ENCODE measurements around the gene C1QBP. TPM values are rescaled to one million over a fixed set of nuclear protein-coding genes. Genes with fewer than 3 reads are reported as not detected.

The C1QBP gene
- polyA plus RNA-seq, 1 experiment: 175 TPM

- ChIA-PET POLR2A (interaction anchor here (1.3 kb wide), 1 partner anchor 20 kb away, joined by 10 read pairs; the partner anchor contains the start of gene C1QBP), CTCF (interaction anchor here (0.7 to 1.3 kb wide), 2 partner anchors 19 to 1854 kb away, joined by 3 to 12 read pairs; partner anchors contain the start of gene C1QBP)
- TF ChIP-seq CTCF (IDR thresholded peaks at IDR 0.05; ENCODE audit: low read depth, low read length): no peak
- Histone ChIP-seq H3K27ac (ENCODE audit: low read depth, low read length) (peak within 1 kb of the TSS; percentile 88), H3K27me3 (ENCODE audit: control insufficient read depth, insufficient read depth, low read length) (no peaks in the 10 kb centered on the region), H3K4me3 (ENCODE audit: low read depth, low read length) (peak within 1 kb of the TSS; percentile 87), H3K9me3 (ENCODE audit: control insufficient read depth, insufficient read depth, low read length) (no peaks in the 10 kb centered on the region)
- peak; percentile 92 for DNase-seq (ENCODE audit: low read depth, low spot score)
These were observed 19.5 kb downstream of the C1QBP start, which contains the start of gene NUP88 for GRCh38 chr17:5419356-5419958. Gene NUP88 (minus strand): TSS chr17:5419662. CDS start chr17:5419650, 12 bp downstream.

GRCh38 chr17:5418858-5419355 is 20.0 kb downstream of the C1QBP start:
- Histone ChIP-seq H3K9me3 (ENCODE audit: control insufficient read depth, insufficient read depth, low read length) (no peaks in the 10 kb centered on the region), H3K4me3 (ENCODE audit: low read depth, low read length) (peak overlapping the region; percentile 87), H3K27me3 (ENCODE audit: control insufficient read depth, insufficient read depth, low read length) (no peaks in the 10 kb centered on the region), H3K27ac (ENCODE audit: low read depth, low read length) (peak overlapping the region; percentile 88)
- TF ChIP-seq CTCF (IDR thresholded peaks at IDR 0.05; ENCODE audit: low read depth, low read length): no peak
- DNase-seq (ENCODE audit: low read depth, low spot score): no peak
- ChIA-PET CTCF (interaction anchor here (1.3 kb wide), 1 partner anchor 20 kb away, joined by 12 read pairs; the partner anchor contains the start of gene C1QBP), POLR2A (interaction anchor here (1.3 kb wide), 1 partner anchor 20 kb away, joined by 10 read pairs; the partner anchor contains the start of gene C1QBP)

GRCh38 chr17:5416901-5417300 is 22.1 kb downstream of the C1QBP start:
- POLR2A ChIA-PET: no interaction called here
- DNase-seq (ENCODE audit: low read depth, low spot score): no peak
- CTCF ChIA-PET: interaction anchor here (0.5 to 1.0 kb wide), 2 partner anchors 22 to 508 kb away, joined by 3 to 6 read pairs; partner anchors contain the start of gene C1QBP
- Histone ChIP-seq H3K9me3 (ENCODE audit: control insufficient read depth, insufficient read depth, low read length) (no peaks in the 10 kb centered on the region), H3K27me3 (ENCODE audit: control insufficient read depth, insufficient read depth, low read length) (no peaks in the 10 kb centered on the region), H3K27ac (ENCODE audit: low read depth, low read length) (no peak overlapping the region), H3K4me3 (ENCODE audit: low read depth, low read length) (no peak overlapping the region)
- TF ChIP-seq CTCF (IDR thresholded peaks at IDR 0.05; ENCODE audit: low read depth, low read length): no peak

GRCh38 chr17:5413682-5414081 is 25.3 kb downstream of the C1QBP start:
- no peak overlapping the region for H3K4me3 ChIP-seq (ENCODE audit: low read depth, low read length)
- H3K27ac ChIP-seq (ENCODE audit: low read depth, low read length): peak overlapping the region; percentile 80
- no peaks in the 10 kb centered on the region for H3K9me3 ChIP-seq (ENCODE audit: control insufficient read depth, insufficient read depth, low read length)
- no peak for TF ChIP-seq CTCF (IDR thresholded peaks at IDR 0.05; ENCODE audit: low read depth, low read length)
- peak; percentile 47 for DNase-seq (ENCODE audit: low read depth, low spot score)
- H3K27me3 ChIP-seq (ENCODE audit: control insufficient read depth, insufficient read depth, low read length): no peaks in the 10 kb centered on the region
- ChIA-PET CTCF (interaction anchor here (2.9 kb wide), 1 partner anchor 26 kb away, joined by 13 read pairs; the partner anchor contains the start of gene C1QBP), POLR2A (interaction anchor here (0.9 to 1.0 kb wide), 2 partner anchors 11 to 14 kb away, joined by 3 read pairs; no protein-coding TSS in a partner anchor)
